Activated T-helper 1 cell treated with anti-CD3 and anti-CD28 coated beads, Interleukin-12 subunit alpha, Interleukin-12 subunit beta, Interleukin-2, Interleukin-4 antibody, amounts not matched to agents 30 ng/mL and 10 ng/mL and 1 ng/mL, durations not matched to agents 14 hours and 24 hours and 36 hours (primary cell): Measurements from ENCODE around the gene ARHGAP6. TPM values are rescaled to one million over a fixed set of nuclear protein-coding genes. Genes with fewer than 3 reads are reported as not detected.

Experiments
- DNase-seq: peaks from one replicate; pipeline ENCODE4 v3.0.0; 2021; ENCODE audit warnings: low spot score
- H3K27ac Mint-ChIP-seq: one replicate; pipeline ENCODE4 v1.8.0; 2021; ENCODE audit warnings: mild to moderate bottlenecking, mixed read lengths
- H3K27me3 Mint-ChIP-seq: one replicate; pipeline ENCODE4 v1.8.0; 2022; ENCODE audit warnings: mild to moderate bottlenecking, moderate library complexity, mixed read lengths; ENCODE audit not compliant: insufficient read depth
- H3K36me3 Mint-ChIP-seq: one replicate; pipeline ENCODE4 v1.8.0; 2021; ENCODE audit warnings: low read depth, mixed read lengths
- H3K4me1 Mint-ChIP-seq: one replicate; pipeline ENCODE4 v1.8.0; 2021; ENCODE audit warnings: low read depth, mixed read lengths
- H3K4me3 Mint-ChIP-seq: one replicate; pipeline ENCODE4 v1.8.0; 2021; ENCODE audit warnings: mild to moderate bottlenecking, moderate library complexity, mixed read lengths
- H3K9me3 Mint-ChIP-seq: one replicate; pipeline ENCODE4 v1.8.0; 2021; ENCODE audit warnings: mixed read lengths
- intact Hi-C: fragments of 100-400 bp; cut with micrococcal nuclease; formaldehyde crosslinking; loops from one replicate; pipeline ENCODE4 v1.15.1; 2024
- total RNA-seq: library from RNA; stranded (reverse); gene quantifications from 2 replicates; pipeline ENCODE4 v1.2.3, GENCODE V29; 2022

ARHGAP6 gene
- total RNA-seq, 1 donor from 2014 or later = not detected

- Mint-ChIP-seq H3K27me3 (no peaks in the 10 kb centered on the region), H3K9me3 (no peaks in the 10 kb centered on the region), H3K36me3 (no peaks in the 10 kb centered on the region), H3K4me3 (no peak overlapping the region), H3K4me1 (no peaks in the 10 kb centered on the region), H3K27ac (no peak overlapping the region)
- intact Hi-C loops = no loop called here
- DNase-seq = no peak
Measured at GRCh38 chrX:11319806-11320520, 345.8 kb downstream of the ARHGAP6 start.

- H3K27me3 Mint-ChIP-seq = no peaks in the 10 kb centered on the region
- H3K27ac Mint-ChIP-seq = no peak overlapping the region
- intact Hi-C loops = no loop called here
- no peak for DNase-seq
- H3K9me3 Mint-ChIP-seq = no peaks in the 10 kb centered on the region
- no peaks in the 10 kb centered on the region for H3K4me1 Mint-ChIP-seq
- no peak overlapping the region for H3K4me3 Mint-ChIP-seq
- H3K36me3 Mint-ChIP-seq = no peaks in the 10 kb centered on the region
Measured at GRCh38 chrX:11311706-11312105, 354.0 kb downstream of the ARHGAP6 start.

DNA sequence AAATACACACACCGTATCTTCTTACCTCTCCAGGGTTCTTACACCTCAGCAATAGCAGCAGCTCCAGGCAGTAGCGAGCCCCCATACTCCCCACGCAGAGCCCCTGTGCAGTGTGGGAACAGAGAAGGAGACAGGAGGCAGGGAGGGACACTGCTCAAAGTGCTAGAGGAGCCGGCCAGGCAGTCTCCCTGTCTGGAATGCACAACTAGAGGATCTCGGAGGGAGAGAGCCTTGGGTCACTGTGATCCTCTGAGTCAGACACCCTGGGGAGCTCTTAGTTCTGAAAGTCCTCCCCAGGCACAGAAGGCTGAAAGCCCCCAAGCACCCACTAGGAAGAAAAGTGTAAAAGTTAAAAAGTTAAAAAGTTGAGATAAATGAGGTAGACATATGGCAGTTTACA lies 356.5 kb downstream of the ARHGAP6 start:
- Mint-ChIP-seq H3K4me1 (no peaks in the 10 kb centered on the region), H3K4me3 (no peak overlapping the region), H3K36me3 (no peaks in the 10 kb centered on the region), H3K27ac (no peak overlapping the region), H3K27me3 (no peaks in the 10 kb centered on the region), H3K9me3 (no peaks in the 10 kb centered on the region)
- DNase-seq = no peak
- intact Hi-C loops = no loop called here

- H3K9me3 Mint-ChIP-seq = no peaks in the 10 kb centered on the region
- H3K4me1 Mint-ChIP-seq = no peaks in the 10 kb centered on the region
- no peaks in the 10 kb centered on the region for H3K27me3 Mint-ChIP-seq
- no peak overlapping the region for H3K4me3 Mint-ChIP-seq
- H3K36me3 Mint-ChIP-seq = no peaks in the 10 kb centered on the region
- intact Hi-C loops = no loop called here
- H3K27ac Mint-ChIP-seq = no peak overlapping the region
- DNase-seq = no peak
Measured at GRCh38 chrX:11305641-11306040, 360.1 kb downstream of the ARHGAP6 start.

DNA sequence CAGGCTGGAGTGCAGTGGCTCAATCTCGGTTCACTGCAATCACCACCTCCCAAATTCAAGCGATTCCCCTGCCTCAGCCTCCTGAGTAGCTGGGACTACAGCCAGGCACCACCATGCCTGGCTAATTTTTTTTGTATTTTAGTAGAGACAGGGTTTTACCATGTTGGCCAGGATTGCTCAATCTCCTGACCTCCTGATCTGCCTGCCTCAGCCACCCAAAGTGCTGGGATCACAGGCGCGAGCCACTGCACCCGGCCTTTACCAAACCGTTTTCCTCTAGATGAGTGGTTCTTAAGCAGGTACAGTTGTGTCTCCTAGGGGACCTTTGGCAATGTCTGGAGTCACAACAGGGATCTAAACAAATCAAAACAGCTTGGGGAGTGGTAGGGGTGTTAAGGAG lies 360.9 kb downstream of the ARHGAP6 start:
- H3K4me1 Mint-ChIP-seq = no peaks in the 10 kb centered on the region

DNA sequence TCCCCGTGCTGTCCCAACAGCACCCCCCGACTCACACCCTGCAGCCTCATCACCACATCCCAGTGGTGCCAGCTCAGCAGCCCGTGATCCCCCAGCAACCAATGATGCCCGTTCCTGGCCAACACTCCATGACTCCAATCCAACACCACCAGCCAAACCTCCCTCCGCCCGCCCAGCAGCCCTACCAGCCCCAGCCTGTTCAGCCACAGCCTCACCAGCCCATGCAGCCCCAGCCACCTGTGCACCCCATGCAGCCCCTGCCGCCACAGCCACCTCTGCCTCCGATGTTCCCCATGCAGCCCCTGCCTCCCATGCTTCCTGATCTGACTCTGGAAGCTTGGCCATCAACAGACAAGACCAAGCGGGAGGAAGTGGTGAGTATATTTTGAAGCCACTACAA lies 367.1 kb downstream of the ARHGAP6 start:
- intact Hi-C loops = no loop called here
- Mint-ChIP-seq H3K4me1 (no peaks in the 10 kb centered on the region), H3K4me3 (no peak overlapping the region), H3K27me3 (no peaks in the 10 kb centered on the region), H3K9me3 (no peaks in the 10 kb centered on the region), H3K27ac (no peak overlapping the region), H3K36me3 (no peaks in the 10 kb centered on the region)
- DNase-seq = no peak

More for the DNA sequence above, 360.9 kb downstream of the ARHGAP6 start:
- no peak overlapping the region for H3K27ac Mint-ChIP-seq
- DNase-seq = no peak
- no peaks in the 10 kb centered on the region for H3K27me3 Mint-ChIP-seq
- H3K4me3 Mint-ChIP-seq = no peak overlapping the region
- no peaks in the 10 kb centered on the region for H3K9me3 Mint-ChIP-seq
- intact Hi-C loops = no loop called here
- no peaks in the 10 kb centered on the region for H3K36me3 Mint-ChIP-seq

- Mint-ChIP-seq H3K4me3 (no peak overlapping the region), H3K27me3 (no peaks in the 10 kb centered on the region), H3K36me3 (no peaks in the 10 kb centered on the region), H3K9me3 (no peaks in the 10 kb centered on the region), H3K4me1 (no peaks in the 10 kb centered on the region), H3K27ac (no peak overlapping the region)
- intact Hi-C loops = no loop called here
- DNase-seq = no peak
Measured at GRCh38 chrX:11296051-11296450, 369.7 kb downstream of the ARHGAP6 start.

DNA sequence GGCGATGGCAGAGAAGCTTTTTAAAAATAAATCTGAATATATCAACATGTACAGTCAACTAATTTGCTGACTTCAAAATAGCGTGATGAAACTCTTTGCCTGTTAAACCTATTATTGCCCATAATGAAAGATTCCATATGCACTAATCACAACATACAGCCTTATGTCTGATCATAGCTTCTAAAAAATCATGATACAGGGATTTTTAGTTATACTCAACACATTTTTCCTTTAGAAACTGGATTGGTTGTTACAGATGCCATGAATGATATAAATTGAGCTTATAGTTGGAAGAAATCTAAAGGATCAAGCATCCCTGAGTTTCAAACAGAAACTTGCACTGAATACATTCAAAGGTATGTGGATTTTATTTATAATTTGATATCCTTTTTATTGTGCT lies 372.6 kb downstream of the ARHGAP6 start, which contains the start of gene AMELX:
AMELX (plus strand) TSS at position 301 of the 400 bp plus-strand sequence. CDS start 1,376 bp downstream, outside the sequence.
- H3K4me3 Mint-ChIP-seq = no peak within 1 kb of the TSS
- H3K27me3 Mint-ChIP-seq = no peaks in the 10 kb centered on the region
- H3K9me3 Mint-ChIP-seq = no peaks in the 10 kb centered on the region
- no peaks in the 10 kb centered on the region for H3K4me1 Mint-ChIP-seq
- no peak for DNase-seq
- intact Hi-C loops = no loop called here
- H3K36me3 Mint-ChIP-seq = no peaks in the 10 kb centered on the region
- no peak within 1 kb of the TSS for H3K27ac Mint-ChIP-seq

DNA sequence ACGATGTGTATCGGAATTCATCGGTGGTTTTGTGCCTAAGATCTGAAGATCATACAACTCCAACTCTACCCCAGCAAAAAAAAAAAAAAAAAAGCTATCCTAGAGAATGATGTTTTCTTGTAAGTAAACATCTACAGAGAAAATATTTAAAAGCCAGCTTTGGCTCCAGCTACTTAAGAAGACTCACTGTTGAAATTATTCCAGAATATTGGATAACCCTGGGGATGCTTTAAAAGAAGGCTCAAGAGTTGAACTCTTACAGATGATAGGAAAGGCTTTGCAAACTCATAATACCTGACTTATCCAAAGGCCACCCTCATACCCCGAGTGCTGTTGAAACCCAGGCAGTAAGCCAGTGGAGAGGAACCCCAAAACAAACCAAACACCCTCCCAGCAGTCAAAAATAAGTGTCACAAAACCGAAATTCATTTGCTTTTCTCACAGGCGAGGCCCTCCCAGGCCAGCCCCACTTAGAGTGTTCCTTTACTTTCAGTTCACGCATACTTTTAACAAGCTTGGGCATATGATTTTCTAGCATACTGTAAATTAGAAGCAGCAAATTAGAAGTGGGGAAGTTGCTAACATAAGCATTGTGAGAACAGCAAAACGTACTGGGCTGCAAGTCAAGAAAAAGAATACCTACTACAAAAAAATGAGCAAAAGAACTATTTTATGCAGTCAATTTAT lies 375.2 kb downstream of the ARHGAP6 start:
- no peaks in the 10 kb centered on the region for H3K9me3 Mint-ChIP-seq
- no peak for DNase-seq
- intact Hi-C loops = no loop called here
- no peaks in the 10 kb centered on the region for H3K27me3 Mint-ChIP-seq
- H3K27ac Mint-ChIP-seq = no peak overlapping the region
- H3K4me1 Mint-ChIP-seq = no peaks in the 10 kb centered on the region
- no peaks in the 10 kb centered on the region for H3K36me3 Mint-ChIP-seq
- no peak overlapping the region for H3K4me3 Mint-ChIP-seq

GRCh38 chrX:11287505-11287904 lies 378.2 kb downstream of the ARHGAP6 start:
- Mint-ChIP-seq H3K9me3 (no peaks in the 10 kb centered on the region), H3K36me3 (no peaks in the 10 kb centered on the region), H3K27ac (no peak overlapping the region), H3K4me3 (no peak overlapping the region), H3K27me3 (no peaks in the 10 kb centered on the region), H3K4me1 (no peaks in the 10 kb centered on the region)
- intact Hi-C loops = no loop called here
- DNase-seq = no peak

GRCh38 chrX:11285651-11286050 lies 380.1 kb downstream of the ARHGAP6 start:
- Mint-ChIP-seq H3K36me3 (no peaks in the 10 kb centered on the region), H3K4me3 (no peak overlapping the region), H3K27ac (no peak overlapping the region), H3K27me3 (peaks cover 2% of the 10 kb centered on the region), H3K4me1 (no peaks in the 10 kb centered on the region), H3K9me3 (no peaks in the 10 kb centered on the region)
- DNase-seq = no peak
- intact Hi-C loops = no loop called here

DNA sequence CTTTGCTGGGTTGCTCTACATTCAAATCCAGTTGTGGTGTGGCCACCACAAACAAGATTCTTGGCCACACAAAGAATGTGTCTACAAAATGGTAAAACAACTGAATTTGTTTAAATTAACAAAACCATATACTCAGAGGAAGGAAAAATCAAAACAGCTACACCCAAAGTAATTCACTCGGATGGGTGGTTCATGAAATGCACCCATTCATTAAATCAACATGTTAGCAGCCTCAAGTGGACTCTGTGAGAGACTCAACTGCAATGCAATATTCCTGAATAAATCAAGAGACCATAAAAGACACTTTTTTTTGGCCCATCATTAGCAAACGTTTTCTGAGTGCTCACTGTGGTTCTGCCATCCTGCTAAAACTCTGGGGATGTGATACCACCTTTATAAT lies 383.7 kb downstream of the ARHGAP6 start:
- no peaks in the 10 kb centered on the region for H3K9me3 Mint-ChIP-seq
- no peak for DNase-seq
- no peaks in the 10 kb centered on the region for H3K36me3 Mint-ChIP-seq
- H3K4me1 Mint-ChIP-seq = no peaks in the 10 kb centered on the region
- H3K27me3 Mint-ChIP-seq = peaks cover 2% of the 10 kb centered on the region
- H3K4me3 Mint-ChIP-seq = no peak overlapping the region
- intact Hi-C loops = no loop called here
- H3K27ac Mint-ChIP-seq = no peak overlapping the region

DNA sequence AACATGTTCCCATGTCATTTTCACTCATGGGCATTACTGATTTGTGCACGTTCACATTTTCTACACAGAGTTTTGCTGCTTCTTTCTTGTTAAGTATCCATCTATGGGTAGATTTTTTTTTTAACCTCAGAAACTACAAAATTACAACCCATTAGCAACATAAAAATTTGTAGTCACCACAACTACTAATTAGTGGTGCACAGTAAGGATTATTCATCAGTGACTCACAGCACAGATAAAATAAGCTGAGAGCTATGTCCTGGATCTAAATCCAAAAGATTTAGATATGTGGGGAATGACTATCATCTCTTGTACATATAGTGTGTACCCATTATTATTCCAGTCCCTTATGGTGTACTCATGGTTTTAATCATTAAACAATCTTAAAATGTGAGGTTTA lies 392.2 kb downstream of the ARHGAP6 start:
- H3K4me3 Mint-ChIP-seq = no peak overlapping the region
- no peaks in the 10 kb centered on the region for H3K9me3 Mint-ChIP-seq
- H3K27ac Mint-ChIP-seq = no peak overlapping the region
- peaks cover 3% of the 10 kb centered on the region for H3K27me3 Mint-ChIP-seq
- H3K4me1 Mint-ChIP-seq = no peaks in the 10 kb centered on the region
- DNase-seq = no peak
- intact Hi-C loops = no loop called here
- no peaks in the 10 kb centered on the region for H3K36me3 Mint-ChIP-seq
